AG10803 (cell line): Measurements from ENCODE around the gene EFTUD2.

ENCODE experiments used
- DNase-seq: peaks from one replicate; pipeline ENCODE4 v3.0.0; 2010; ENCODE audit warnings: low read depth
- H3K4me3 ChIP-seq: 2 replicates; pipeline ENCODE4 v1.5.1; 2011; ENCODE audit warnings: mild to moderate bottlenecking, low read length, control low read depth
- TF ChIP-seq, protein P1 (sequence below): conservative IDR thresholded peaks from 2 replicates; pipeline ENCODE4 v1.5.1; 2011; ENCODE audit warnings: mild to moderate bottlenecking, low read length, control low read depth, inconsistent platforms

EFTUD2 gene

DNA sequence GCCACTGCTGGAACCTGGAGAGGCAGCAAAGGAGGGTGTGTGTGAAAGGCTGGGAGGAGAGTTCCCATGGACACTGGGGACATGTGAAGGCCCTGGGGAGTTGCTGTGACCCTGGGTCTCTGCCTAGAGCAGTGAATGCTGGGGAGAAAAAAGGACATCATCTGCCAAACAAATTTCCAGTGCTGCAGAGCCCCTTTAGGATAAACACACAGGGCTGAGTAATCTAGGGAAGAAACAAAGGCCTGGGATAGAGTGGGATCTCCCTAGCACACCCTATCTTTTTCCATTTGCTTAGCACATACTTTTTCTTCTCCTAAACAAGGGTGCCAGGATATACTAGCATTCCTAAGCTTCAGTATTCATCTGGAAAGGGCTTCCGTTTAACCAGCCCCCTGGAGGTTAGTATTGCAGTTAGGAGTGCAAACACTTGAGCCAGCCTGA is 54.8 kb downstream of the EFTUD2 start:
- DNase-seq: no peak
- H3K4me3 ChIP-seq: no peak overlapping the region
- TF ChIP-seq, protein P1, sequence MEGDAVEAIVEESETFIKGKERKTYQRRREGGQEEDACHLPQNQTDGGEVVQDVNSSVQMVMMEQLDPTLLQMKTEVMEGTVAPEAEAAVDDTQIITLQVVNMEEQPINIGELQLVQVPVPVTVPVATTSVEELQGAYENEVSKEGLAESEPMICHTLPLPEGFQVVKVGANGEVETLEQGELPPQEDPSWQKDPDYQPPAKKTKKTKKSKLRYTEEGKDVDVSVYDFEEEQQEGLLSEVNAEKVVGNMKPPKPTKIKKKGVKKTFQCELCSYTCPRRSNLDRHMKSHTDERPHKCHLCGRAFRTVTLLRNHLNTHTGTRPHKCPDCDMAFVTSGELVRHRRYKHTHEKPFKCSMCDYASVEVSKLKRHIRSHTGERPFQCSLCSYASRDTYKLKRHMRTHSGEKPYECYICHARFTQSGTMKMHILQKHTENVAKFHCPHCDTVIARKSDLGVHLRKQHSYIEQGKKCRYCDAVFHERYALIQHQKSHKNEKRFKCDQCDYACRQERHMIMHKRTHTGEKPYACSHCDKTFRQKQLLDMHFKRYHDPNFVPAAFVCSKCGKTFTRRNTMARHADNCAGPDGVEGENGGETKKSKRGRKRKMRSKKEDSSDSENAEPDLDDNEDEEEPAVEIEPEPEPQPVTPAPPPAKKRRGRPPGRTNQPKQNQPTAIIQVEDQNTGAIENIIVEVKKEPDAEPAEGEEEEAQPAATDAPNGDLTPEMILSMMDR: peak; percentile 22

DNA sequence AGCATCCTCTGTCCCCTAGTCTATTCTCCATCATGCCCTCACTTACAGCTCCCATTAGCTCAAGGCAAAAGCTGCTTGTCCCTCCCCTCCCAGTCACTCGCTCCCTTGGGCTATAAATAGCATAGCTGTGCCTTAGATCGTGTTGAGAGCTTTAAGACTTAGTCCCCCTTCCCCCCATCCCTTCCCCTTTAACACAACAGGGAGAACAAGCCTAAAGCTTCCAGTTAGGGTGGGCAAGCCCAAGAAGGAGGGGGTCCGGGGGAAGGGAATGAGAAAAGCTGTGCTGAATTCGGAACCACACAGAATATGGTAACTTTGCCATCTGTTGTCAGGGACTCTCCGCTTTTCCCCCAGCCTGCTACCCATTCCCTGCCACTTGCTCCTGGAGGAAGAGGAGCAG is 56.5 kb downstream of the EFTUD2 start:
- TF ChIP-seq, protein P1: no peak
- no peak overlapping the region for H3K4me3 ChIP-seq
- no peak for DNase-seq

DNA sequence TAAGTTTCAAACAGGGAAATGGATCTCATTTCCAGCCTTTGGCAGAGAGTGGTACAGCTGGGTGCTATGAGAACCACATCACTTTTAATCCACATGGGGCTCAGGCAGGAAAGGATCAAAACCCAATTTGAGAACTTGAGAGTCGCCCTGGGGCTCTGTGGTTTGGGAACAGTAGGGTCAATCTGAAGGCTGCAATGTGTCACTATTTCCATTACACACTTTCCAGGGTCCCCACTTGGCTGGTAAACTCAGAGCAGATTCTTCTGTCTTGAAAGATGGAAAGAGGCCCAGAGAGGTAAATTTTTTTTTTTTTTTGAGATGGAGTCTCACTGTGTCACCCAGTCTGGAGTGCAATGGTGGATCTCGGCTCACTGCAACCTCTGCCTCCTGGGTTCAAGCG is 58.3 kb downstream of the EFTUD2 start:
- H3K4me3 ChIP-seq: no peak overlapping the region
- no peak for DNase-seq
- TF ChIP-seq, protein P1: no peak

DNA sequence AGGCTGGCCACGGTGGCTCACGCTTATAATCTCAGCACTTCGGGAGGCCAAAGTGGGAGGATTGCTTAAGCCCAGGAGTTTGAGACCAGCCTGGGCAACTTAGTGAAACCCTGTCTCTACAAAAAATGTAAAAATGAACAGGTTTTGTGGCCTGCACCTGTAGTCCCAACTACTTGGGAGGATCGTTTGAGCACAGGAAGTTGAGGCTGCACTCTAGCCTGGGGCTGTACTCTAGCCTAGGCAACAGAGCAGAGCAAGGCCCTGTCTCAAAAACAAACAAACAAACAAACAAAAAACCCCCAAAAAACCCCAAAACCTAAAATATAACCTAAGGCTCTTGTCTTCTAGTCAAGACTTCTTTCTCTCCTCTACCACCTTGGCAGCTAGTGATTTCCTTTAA is 59.0 kb downstream of the EFTUD2 start:
- no peak overlapping the region for H3K4me3 ChIP-seq
- TF ChIP-seq, protein P1: no peak
- no peak for DNase-seq

DNA sequence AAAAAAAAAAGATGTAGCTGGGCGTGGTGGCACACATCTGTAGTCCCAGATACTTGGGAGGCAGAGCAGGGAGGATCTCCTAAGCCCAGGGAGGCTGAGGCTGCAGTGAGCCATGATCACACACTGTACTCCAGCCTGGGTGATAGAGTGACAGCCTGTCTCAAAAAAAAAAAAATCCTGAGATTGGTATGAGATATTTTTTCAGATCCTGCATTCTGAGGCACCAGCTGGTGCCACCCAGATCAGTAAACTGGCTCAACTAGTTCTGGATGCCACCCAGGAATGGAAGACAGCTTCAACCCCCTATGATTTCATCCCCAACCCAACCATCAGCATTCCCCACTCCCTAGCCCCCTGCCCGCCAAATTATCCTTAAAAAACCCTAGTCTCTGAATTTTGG is 62.0 kb downstream of the EFTUD2 start:
- DNase-seq: no peak
- H3K4me3 ChIP-seq: no peak overlapping the region
- TF ChIP-seq, protein P1: no peak

DNA sequence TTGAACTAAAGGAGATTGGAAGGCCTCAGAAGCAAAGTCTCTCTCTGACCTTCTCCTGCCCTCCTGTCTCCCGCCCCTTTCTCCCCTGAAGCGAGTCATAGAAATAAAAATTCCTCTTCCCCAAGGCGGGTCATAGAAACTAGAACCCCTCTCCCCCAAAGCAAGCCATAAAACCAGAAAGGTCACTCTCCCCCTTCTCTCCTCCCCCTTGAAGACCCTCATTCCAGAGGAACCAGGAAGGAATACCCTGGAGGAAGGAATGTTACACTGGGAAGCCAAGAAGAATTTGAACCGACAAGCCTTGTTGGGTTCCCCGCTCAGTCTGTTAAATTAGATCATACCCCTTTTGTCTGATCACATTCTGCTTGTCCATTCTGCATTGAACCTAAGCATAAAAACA is 66.4 kb downstream of the EFTUD2 start:
- no peak overlapping the region for H3K4me3 ChIP-seq
- TF ChIP-seq, protein P1: no peak; the same call in 1 of the 2 replicates
- DNase-seq: no peak

DNA sequence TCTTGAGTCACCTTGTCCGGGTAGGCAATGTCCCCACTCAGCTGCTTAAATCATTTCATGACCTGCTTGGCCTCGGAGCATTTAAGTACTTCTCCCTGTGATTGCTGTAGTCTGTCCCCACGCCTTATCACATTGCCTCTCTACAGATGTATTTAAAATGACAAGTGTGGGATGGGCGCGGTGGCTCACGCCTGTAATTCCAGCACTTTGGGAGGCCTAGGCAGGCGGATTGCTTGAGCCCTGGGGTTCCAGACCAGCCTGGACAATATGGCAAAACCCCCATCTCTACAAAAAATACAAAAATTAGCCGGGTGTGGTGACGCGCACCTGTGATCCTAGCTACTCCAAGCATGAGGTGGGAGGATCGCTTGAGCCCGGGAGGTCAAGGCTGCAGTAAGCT is 67.9 kb downstream of the EFTUD2 start:
- DNase-seq: no peak
- TF ChIP-seq, protein P1: no peak
- no peak overlapping the region; the same call in 1 of the 2 replicates for H3K4me3 ChIP-seq
